NB4 (cell line): ENCODE measurements around the gene TGDS.

Experiments used
- DNase-seq: peaks from one replicate; pipeline ENCODE4 v3.0.0; 2010; ENCODE audit warnings: low read depth
- H3K4me3 ChIP-seq: one replicate; pipeline ENCODE4 v1.5.1; 2011; ENCODE audit warnings: mild to moderate bottlenecking, low read depth, low read length, moderate library complexity
- CTCF ChIP-seq: IDR thresholded peaks from one replicate; pipeline ENCODE4 v1.5.1; 2012; ENCODE audit warnings: low read depth, low read length
- MAX ChIP-seq: IDR thresholded peaks from 2 replicates; pipeline ENCODE4 v1.6.1; 2011; ENCODE audit warnings: low read depth, low read length
- MYC ChIP-seq: IDR thresholded peaks from 2 replicates; pipeline ENCODE4 v1.6.1; 2011; ENCODE audit warnings: low read depth, low read length
- POLR2A ChIP-seq: IDR thresholded peaks from 2 replicates; pipeline ENCODE4 v1.6.1; 2011; ENCODE audit warnings: mild to moderate bottlenecking; ENCODE audit not compliant: insufficient read length; ENCODE audit errors: extremely low read depth

Gene TGDS

GRCh38 chr13:94583926-94584325 is 12.0 kb downstream of the TGDS start:
- TF ChIP-seq MAX (no peak), CTCF (no peak), POLR2A (no peak), MYC (no peak)
- DNase-seq = no peak
- no peak overlapping the region for H3K4me3 ChIP-seq

GRCh38 chr13:94579063-94579462 is 16.9 kb downstream of the TGDS start:
- no peak for DNase-seq
- TF ChIP-seq CTCF (no peak), MAX (no peak), POLR2A (no peak), MYC (no peak)
- H3K4me3 ChIP-seq = no peak overlapping the region

- TF ChIP-seq MAX (no peak), CTCF (no peak), MYC (no peak), POLR2A (no peak)
- no peak for DNase-seq
- H3K4me3 ChIP-seq = no peak overlapping the region
Observed at GRCh38 chr13:94569615-94570014, 26.3 kb downstream of the TGDS start.

- no peak overlapping the region for H3K4me3 ChIP-seq
- no peak for DNase-seq
- TF ChIP-seq MYC (no peak), POLR2A (no peak), CTCF (no peak), MAX (no peak)
Observed at GRCh38 chr13:94568443-94568842, 27.5 kb downstream of the TGDS start.

GRCh38 chr13:94567581-94567980 is 28.4 kb downstream of the TGDS start:
- TF ChIP-seq MAX = no peak
- no peak for TF ChIP-seq POLR2A
- TF ChIP-seq CTCF = no peak
- no peak for TF ChIP-seq MYC
- DNase-seq = no peak
- no peak overlapping the region for H3K4me3 ChIP-seq

- TF ChIP-seq POLR2A (no peak), MAX (no peak), MYC (no peak), CTCF (no peak)
- H3K4me3 ChIP-seq = no peak overlapping the region
- DNase-seq = no peak
Observed at GRCh38 chr13:94561126-94561525, 34.8 kb downstream of the TGDS start.
